Cardiac fibroblast (primary cell): ENCODE data around the gene EXOSC7.
"Not testable (repeated sequence)": the region's sequence is repeated elsewhere in the genome, so short reads cannot be mapped to it uniquely, and the experiment has no call there.

Experiments used
- DNase-seq, 2 donors: peaks; one replicate each; pipeline versions ENCODE4 v3.0.0 to v3.0.0-alpha.2; 2010; ENCODE audit warnings: low read depth in 2 of 2
- H3K4me3 ChIP-seq, 2 donors: replicated peaks in 1 of 2; 1 replicate in 1 of 2; 2 replicates in 1 of 2; pipeline ENCODE4 v1.5.1; 2011; ENCODE audit warnings: low read depth in 2 of 2, low read length in 2 of 2, mild to moderate bottlenecking in 2 of 2, moderate library complexity in 1 of 2
- CTCF ChIP-seq: IDR thresholded peaks from one replicate; pipeline ENCODE4 v1.5.1; 2011; ENCODE audit warnings: low read depth, mild to moderate bottlenecking, low read length, inconsistent platforms

EXOSC7 gene

GRCh38 chr3:45048244-45048643 is 72.2 kb downstream of the EXOSC7 start:
- H3K4me3 ChIP-seq: no peak overlapping the region
- no peak for TF ChIP-seq CTCF
- peak in 1 of 2 donors; percentile 34 for DNase-seq

- no peak for TF ChIP-seq CTCF
- H3K4me3 ChIP-seq: no peak overlapping the region
- no peak for DNase-seq
These were observed 73.8 kb downstream of the EXOSC7 start for GRCh38 chr3:45049807-45050206.

GRCh38 chr3:45051685-45052084 is 75.6 kb downstream of the EXOSC7 start:
- no peak overlapping the region for H3K4me3 ChIP-seq
- no peak for TF ChIP-seq CTCF
- no peak for DNase-seq

GRCh38 chr3:45053805-45054195 is 77.8 kb downstream of the EXOSC7 start:
- not testable (repeated sequence) for DNase-seq, H3K4me3 ChIP-seq

GRCh38 chr3:45054196-45054857 is 78.3 kb downstream of the EXOSC7 start:
- peak; percentile 84 to 88 for DNase-seq
- TF ChIP-seq CTCF: no peak

GRCh38 chr3:45055032-45055410 is 79.0 kb downstream of the EXOSC7 start:
- DNase-seq: peak; percentile 76 to 85
- H3K4me3 ChIP-seq: no peak overlapping the region
- no peak for TF ChIP-seq CTCF

More at GRCh38 chr3:45054196-45054857, 78.3 kb downstream of the EXOSC7 start:
- no peak overlapping the region for H3K4me3 ChIP-seq

- TF ChIP-seq CTCF: no peak
- H3K4me3 ChIP-seq: no peak overlapping the region
- DNase-seq: peak; percentile 56 to 77
These were observed 79.5 kb downstream of the EXOSC7 start for GRCh38 chr3:45055411-45056143.
